ENCODE data around the gene GIPC2.

Gene GIPC2

GRCh38 chr1:78177708-78178270 lies 132.0 kb downstream of the GIPC2 start:
- Mint-ChIP-seq H3K4me1 (ENCODE audit: low read depth) (no peaks in the 10 kb centered on the region), H3K27ac (no peak overlapping the region), H3K27me3 (ENCODE audit: low read depth) (no peaks in the 10 kb centered on the region), H3K9me3 (no peaks in the 10 kb centered on the region), H3K4me3 (no peak overlapping the region), H3K36me3 (ENCODE audit: low read depth) (no peaks in the 10 kb centered on the region)
- no peak for DNase-seq (ENCODE audit: low spot score)

GRCh38 chr1:78178816-78179215 lies 133.1 kb downstream of the GIPC2 start:
- Mint-ChIP-seq H3K9me3 (no peaks in the 10 kb centered on the region), H3K27me3 (ENCODE audit: low read depth) (no peaks in the 10 kb centered on the region), H3K4me1 (ENCODE audit: low read depth) (no peaks in the 10 kb centered on the region), H3K36me3 (ENCODE audit: low read depth) (no peaks in the 10 kb centered on the region), H3K27ac (no peak overlapping the region), H3K4me3 (no peak overlapping the region)
- DNase-seq (ENCODE audit: low spot score) = no peak

DNA sequence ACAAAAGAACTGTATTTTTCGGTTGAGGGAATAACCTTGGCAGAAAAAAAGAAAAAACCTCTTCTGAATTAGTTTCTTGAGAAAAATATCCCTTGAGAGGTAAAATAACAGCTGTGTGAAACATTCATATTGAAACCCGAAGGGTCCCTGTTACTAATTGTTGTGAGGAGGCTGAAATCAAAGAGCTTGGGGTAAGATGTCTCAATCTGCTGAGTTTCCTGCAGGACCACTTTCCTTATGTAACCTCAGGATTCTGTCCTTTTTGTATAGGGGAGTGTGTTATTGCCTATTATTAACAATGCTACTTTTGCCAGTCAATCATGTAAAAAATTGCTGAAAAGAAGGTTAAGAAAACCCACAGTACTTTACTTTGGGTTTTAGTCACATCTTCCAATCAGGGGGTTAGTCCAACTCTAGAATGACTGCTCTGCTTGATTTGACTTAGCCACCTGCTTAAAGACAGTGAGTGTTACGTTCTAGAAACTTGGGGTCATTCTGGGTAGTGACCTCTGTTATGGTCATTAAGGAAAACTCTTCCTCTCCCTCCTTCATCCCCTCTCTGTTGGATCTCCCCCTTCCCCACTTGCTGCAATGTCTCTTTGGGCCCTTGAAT lies 138.8 kb downstream of the GIPC2 start:
- Mint-ChIP-seq H3K4me3 (no peak overlapping the region), H3K27ac (no peak overlapping the region), H3K27me3 (ENCODE audit: low read depth) (no peaks in the 10 kb centered on the region), H3K36me3 (ENCODE audit: low read depth) (no peaks in the 10 kb centered on the region), H3K4me1 (ENCODE audit: low read depth) (no peaks in the 10 kb centered on the region), H3K9me3 (no peaks in the 10 kb centered on the region)
- no peak for DNase-seq (ENCODE audit: low spot score)
